Small intestine (tissue), 7 donors: ENCODE data around the gene GRID2IP. TPM values are rescaled to one million over a fixed set of nuclear protein-coding genes. Genes with fewer than 3 reads are reported as not detected.
A peak's percentile ranks its signal among the peaks of the same experiment; 100 is the strongest.

Source experiments
- DNase-seq, 2 donors: peaks; one replicate each; pipeline versions ENCODE4 v3.0.0 to v3.0.0-alpha.2; 2013
- FAIRE-seq: peaks from 2 replicates; lab custom pipeline; 2012; peaks lifted over from hg19 to GRCh38; lab: Jason Lieb, UNC
- H3K27ac ChIP-seq, 3 donors: one replicate each; pipeline ENCODE4 v1.5.1; 2013; ENCODE audit warnings: low read length in 2 of 3, mild to moderate bottlenecking in 2 of 3, control low read depth in 1 of 3, inconsistent platforms in 1 of 3, low read depth in 1 of 3, moderate library complexity in 1 of 3
- H3K27me3 ChIP-seq, 3 donors: one replicate each; pipeline ENCODE4 v1.6.1; 2013; ENCODE audit warnings: low read length in 3 of 3, inconsistent platforms in 1 of 3; ENCODE audit not compliant: control insufficient read depth in 3 of 3, insufficient read depth in 3 of 3
- H3K36me3 ChIP-seq, 3 donors: one replicate each; pipeline ENCODE4 v1.6.1; 2013; ENCODE audit warnings: low read length in 3 of 3, inconsistent platforms in 1 of 3, low read depth in 1 of 3, mild to moderate bottlenecking in 1 of 3, moderate library complexity in 1 of 3; ENCODE audit not compliant: control insufficient read depth in 3 of 3, insufficient read depth in 2 of 3
- H3K4me1 ChIP-seq, 3 donors: one replicate each; pipeline ENCODE4 v1.6.1; 2013; ENCODE audit warnings: low read length in 2 of 3, inconsistent platforms in 1 of 3, low read depth in 1 of 3, mild to moderate bottlenecking in 1 of 3, moderate library complexity in 1 of 3; ENCODE audit not compliant: control insufficient read depth in 3 of 3, insufficient read depth in 2 of 3
- H3K4me3 ChIP-seq, 3 donors: one replicate each; pipeline ENCODE4 v1.5.1; 2013; ENCODE audit warnings: low read length in 3 of 3, control low read depth in 1 of 3, inconsistent platforms in 1 of 3, low read depth in 1 of 3, mild to moderate bottlenecking in 1 of 3, moderate library complexity in 1 of 3
- H3K9me3 ChIP-seq, 2 donors: one replicate each; pipeline ENCODE4 v1.6.1; 2013; ENCODE audit warnings: low read depth in 1 of 2, low read length in 1 of 2; ENCODE audit not compliant: control insufficient read depth in 2 of 2, insufficient read depth in 1 of 2
- WGBS, 3 donors: extraction: QIAGEN DNeasy Blood & Tissue Kit; methylation state at CpG; one replicate each; pipeline ENCODE4 v1.1.7; 2013; 5-methylcytosine and 5-hydroxymethylcytosine counted together
- polyA plus RNA-seq, 4 donors: library from polyadenylated mRNA; stranded (reverse) in 3 of 4; unstranded in 1 of 4; fragments of 200-250 nt in 3 of 4; fragments of 120-200 nt in 1 of 4; gene quantifications; one replicate each; pipeline versions ENCODE4 v1.2.1 to v1.2.3, GENCODE V29; 2013
- donor health status: healthy with polysubstance abuse.
- donor health status: control.
- donor health status: control.
- donor health status: Bipolar disorder and iron deficiency.
- donor health status: healthy.

GRID2IP gene
- polyA plus RNA-seq, 4 donors: 0.22 to 0.90 (median 0.34) TPM; not detected in 1

DNA sequence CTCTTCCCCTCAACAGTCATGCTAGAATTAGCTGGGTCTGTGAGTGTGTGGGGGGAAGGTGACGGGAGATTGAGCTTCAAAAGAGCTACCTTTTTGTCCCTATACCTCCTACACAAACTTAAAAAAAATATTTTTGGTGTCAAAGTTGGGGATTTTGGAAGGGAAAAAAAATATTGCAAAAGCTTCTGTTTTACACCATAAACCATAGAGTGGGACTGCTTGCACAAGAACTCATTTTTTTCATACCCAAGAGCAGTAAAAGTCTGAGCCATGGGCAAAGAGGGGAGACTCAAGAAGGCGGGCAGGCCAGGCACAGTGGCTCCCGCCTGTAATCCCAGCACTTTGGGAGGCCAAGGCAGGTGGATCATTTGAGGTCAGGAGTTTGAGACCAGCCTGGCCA, 16.6 kb upstream of the GRID2IP start:
- Histone ChIP-seq H3K4me1 (no peaks in the 10 kb centered on the region), H3K27ac (no peak overlapping the region), H3K9me3 (no peaks in the 10 kb centered on the region), H3K27me3 (peaks cover 0 to 2% (median 0%) of the 10 kb centered on the region in 3 donors), H3K36me3 (no peaks in the 10 kb centered on the region), H3K4me3 (no peak overlapping the region)
- DNase-seq (no peak), FAIRE-seq (no peak)
- 86 to 88% (median 86%) methylated on average over 3 of the region's 3 CpGs for WGBS, 3 donors

DNA sequence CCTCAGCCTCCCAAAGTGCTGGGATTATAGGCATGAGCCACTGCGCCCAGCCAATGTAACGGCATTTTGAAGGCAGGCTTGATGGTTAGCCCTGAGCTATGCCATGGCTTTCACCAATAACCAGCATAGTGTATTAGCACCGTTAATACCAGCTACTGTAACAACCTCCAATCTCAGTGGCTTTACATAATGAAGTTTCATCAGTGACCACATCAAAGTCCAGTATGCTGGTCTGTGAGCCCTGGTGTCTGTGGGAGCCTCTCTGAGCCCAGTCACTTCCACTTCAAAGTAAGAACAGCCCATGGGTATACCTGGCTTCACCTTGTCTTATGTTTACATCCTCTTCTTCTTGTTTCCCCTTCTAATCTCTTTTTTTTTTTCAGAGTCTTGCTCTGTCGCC, 14.4 kb upstream of the GRID2IP start:
- Histone ChIP-seq H3K27me3 (peaks cover 0 to 2% (median 0%) of the 10 kb centered on the region in 3 donors), H3K9me3 (no peaks in the 10 kb centered on the region), H3K4me3 (no peak overlapping the region), H3K36me3 (no peaks in the 10 kb centered on the region), H3K4me1 (no peaks in the 10 kb centered on the region), H3K27ac (no peak overlapping the region)
- 76 to 85% (median 81%) methylated on average over 4 of the region's 4 CpGs for WGBS, 3 donors
- DNase-seq (no peak), FAIRE-seq (no peak)

DNA sequence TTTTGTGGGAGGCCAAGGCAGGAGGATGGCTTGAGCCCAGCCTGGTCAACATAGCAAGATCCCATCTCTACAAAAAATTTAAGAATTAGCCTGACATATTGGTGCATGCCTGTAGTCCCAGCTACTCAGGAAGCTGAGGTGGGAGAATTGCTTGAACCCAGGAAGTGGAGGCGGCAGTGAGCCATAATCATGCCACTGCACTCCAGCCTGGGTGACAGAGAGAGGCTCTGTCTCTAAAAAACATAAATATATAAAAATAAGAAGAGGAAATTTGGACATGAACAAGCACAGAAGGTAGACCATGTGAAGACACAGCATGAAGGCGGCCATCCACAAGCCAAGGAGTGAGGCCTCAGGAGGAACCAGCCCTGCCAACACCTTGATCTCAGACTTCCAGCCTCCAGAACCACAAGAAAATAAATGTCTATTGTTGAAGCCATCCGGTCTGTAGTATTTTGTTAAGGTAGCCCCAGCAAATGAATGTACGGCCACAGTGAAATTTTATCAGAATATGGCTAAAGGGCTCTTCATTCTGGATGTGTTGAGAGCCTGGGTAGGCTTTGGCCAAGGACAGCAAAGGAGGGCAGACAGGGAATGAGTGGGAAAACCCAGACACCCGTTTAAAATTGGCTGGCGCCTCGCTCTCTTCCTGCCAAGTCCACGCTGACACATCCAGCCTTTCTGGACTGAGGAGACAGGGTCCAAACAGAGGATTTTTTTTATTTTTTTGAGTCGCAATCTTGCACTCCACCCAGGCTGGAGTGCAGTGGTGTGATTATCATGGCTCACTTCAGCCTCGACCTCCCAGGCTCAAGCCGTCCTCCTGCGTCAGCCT, 12.9 kb upstream of the GRID2IP start:
- H3K9me3 ChIP-seq: no peaks in the 10 kb centered on the region
- H3K27ac ChIP-seq: no peak overlapping the region
- H3K27me3 ChIP-seq: peaks cover 0 to 2% (median 0%) of the 10 kb centered on the region in 3 donors
- FAIRE-seq (no peak), DNase-seq (no peak)
- H3K4me3 ChIP-seq: no peak overlapping the region
- H3K36me3 ChIP-seq: no peaks in the 10 kb centered on the region
- no peaks in the 10 kb centered on the region for H3K4me1 ChIP-seq
- WGBS, 3 donors: 80 to 84% (median 80%) methylated on average over 12 of the region's 12 CpGs

DNA sequence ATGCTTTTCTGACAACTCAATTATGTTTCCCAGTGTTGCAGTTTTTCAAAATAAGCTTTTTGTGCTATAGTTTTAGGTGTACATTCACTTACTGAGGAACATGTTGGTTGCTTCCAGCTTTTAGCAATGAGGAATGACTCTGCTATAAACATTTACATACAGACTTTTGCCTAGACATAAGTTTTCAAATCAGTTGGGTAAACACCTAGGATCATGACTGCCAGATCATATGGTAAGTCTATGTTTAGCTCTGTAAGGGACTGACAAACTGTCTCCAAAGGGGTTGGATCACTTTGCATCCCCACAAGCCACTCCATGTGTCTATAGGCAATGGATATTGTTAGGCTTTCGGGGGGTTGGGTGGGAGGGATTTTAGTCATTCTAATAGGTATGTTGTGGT, 10.8 kb upstream of the GRID2IP start:
- H3K4me3 ChIP-seq: no peak overlapping the region
- H3K27me3 ChIP-seq: no peaks in the 10 kb centered on the region
- WGBS, 3 donors: 82 to 100% (median 95%) methylated on average over 1 of the region's 1 CpG
- no peaks in the 10 kb centered on the region for H3K36me3 ChIP-seq
- H3K4me1 ChIP-seq: no peaks in the 10 kb centered on the region
- no peaks in the 10 kb centered on the region for H3K9me3 ChIP-seq
- no peak for FAIRE-seq
- H3K27ac ChIP-seq: no peak overlapping the region
- no peak for DNase-seq

DNA sequence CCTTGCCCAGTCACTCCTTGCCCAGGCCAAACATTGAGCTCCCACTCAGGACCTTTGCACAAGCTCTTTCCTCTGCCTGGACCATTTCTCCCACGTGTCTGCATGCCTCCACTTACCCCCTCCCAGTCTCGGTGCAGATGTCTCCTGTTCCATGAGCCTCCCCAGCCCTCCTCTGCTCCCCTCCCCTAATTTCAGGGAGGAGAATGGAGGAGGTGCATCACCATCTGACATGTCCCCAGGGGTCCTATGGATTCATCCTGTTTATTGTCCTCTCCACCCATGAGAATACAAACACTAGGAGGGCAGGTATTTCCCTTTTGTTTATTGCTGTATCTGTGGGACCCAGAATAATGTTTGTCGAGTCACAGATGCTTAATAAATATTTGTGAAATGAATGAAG, 8.6 kb upstream of the GRID2IP start:
- Histone ChIP-seq H3K9me3 (no peaks in the 10 kb centered on the region), H3K4me1 (no peaks in the 10 kb centered on the region), H3K27ac (no peak overlapping the region), H3K36me3 (no peaks in the 10 kb centered on the region), H3K4me3 (no peak overlapping the region), H3K27me3 (no peaks in the 10 kb centered on the region)
- WGBS, 3 donors: 23 to 34% (median 34%) methylated on average over 3 of the region's 3 CpGs
- DNase-seq (no peak), FAIRE-seq (no peak)

DNA sequence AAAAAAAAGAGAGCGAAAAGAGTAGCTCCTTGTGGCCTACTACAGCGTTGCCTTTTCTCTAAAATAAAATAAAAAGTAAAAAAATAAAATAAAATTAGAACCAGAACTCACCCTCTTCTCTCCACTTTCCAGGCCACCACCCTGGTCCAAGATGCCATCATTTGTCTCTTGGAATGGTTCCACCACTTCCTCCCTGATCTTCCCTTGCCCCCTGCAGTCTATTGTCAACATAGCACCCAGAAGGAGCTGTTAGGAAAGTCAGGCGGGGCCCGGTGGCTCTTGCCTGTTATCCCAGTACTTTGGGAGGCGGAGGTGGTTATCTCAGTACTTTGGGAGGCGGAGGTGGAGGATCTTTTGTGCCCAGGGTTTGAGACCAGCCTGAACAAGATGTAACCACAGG, 7.6 kb upstream of the GRID2IP start:
- no peak overlapping the region for H3K4me3 ChIP-seq
- FAIRE-seq (no peak), DNase-seq (peak; percentile 29 to 47)
- H3K4me1 ChIP-seq: no peaks in the 10 kb centered on the region
- no peaks in the 10 kb centered on the region for H3K36me3 ChIP-seq
- H3K9me3 ChIP-seq: no peaks in the 10 kb centered on the region
- no peak overlapping the region for H3K27ac ChIP-seq
- H3K27me3 ChIP-seq: no peaks in the 10 kb centered on the region
- WGBS, 3 donors: 38 to 56% (median 48%) methylated on average over 6 of the region's 6 CpGs

DNA sequence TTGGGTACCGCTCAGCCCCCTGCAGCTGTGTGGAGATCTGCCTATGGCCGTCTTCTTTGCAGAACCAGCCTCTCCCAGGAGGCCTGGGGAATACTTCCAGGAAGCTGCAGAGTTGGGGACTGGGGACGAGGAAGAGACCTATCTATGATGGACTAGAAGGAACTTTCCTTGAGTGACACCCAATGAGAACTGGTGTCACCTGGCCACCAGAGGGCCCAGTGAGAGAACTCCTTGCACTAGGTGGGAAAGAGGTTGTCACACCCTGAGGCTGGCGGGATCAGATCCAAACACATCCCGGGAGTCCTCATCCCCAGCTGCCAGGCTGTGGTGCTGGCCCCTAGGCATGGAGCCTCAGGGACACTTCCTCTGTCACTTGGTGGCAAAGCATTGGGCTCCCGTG, 4.9 kb upstream of the GRID2IP start:
- Histone ChIP-seq H3K4me1 (no peaks in the 10 kb centered on the region), H3K9me3 (no peaks in the 10 kb centered on the region), H3K4me3 (no peak overlapping the region), H3K27me3 (peaks cover 0 to 2% (median 0%) of the 10 kb centered on the region in 3 donors), H3K27ac (no peak overlapping the region), H3K36me3 (no peaks in the 10 kb centered on the region)
- FAIRE-seq (no peak), DNase-seq (peak; percentile 31 to 38)
- 51 to 65% (median 54%) methylated on average over 6 of the region's 6 CpGs for WGBS, 3 donors

DNA sequence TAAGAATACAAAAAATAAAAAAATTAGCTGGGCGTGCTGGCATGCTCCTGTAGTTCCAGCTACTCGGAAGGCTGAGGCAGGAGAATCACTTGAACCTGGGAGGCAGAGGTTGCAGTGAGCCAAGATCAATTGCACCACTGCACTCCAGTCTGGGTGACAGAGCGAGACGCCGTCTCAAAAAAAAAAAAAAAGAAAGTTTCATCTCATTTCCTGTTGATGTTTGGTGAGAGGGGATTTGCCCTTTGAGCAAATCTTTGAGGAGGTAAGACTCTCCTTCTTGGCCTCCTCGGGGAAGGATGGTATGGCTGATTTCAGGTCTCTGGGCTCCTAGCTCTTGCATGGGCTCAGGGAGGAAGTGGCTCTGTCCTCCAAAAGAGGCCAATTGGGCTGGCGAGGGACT, 3.6 kb upstream of the GRID2IP start:
- no peaks in the 10 kb centered on the region for H3K36me3 ChIP-seq
- no peaks in the 10 kb centered on the region for H3K9me3 ChIP-seq
- DNase-seq: no peak
- H3K27me3 ChIP-seq: peaks cover 0 to 2% (median 0%) of the 10 kb centered on the region in 3 donors
- no peak overlapping the region for H3K27ac ChIP-seq
- FAIRE-seq: no peak
- H3K4me1 ChIP-seq: no peaks in the 10 kb centered on the region
- no peak overlapping the region for H3K4me3 ChIP-seq
- WGBS, 3 donors: 67 to 81% (median 70%) methylated on average over 7 of the region's 7 CpGs
